ENCODE measurements around the gene GRK5. TPM values are rescaled to one million over a fixed set of nuclear protein-coding genes. Genes with fewer than 3 reads are reported as not detected.

GRK5 gene
- total and polyA plus RNA-seq, 9 of the 15 experiments (the other 6 are each of a cell fraction or from before 2014, with no cell fraction given): 0.46 to 0.83 (median 0.67) TPM; not detected in 2

- intact Hi-C loops (cut with micrococcal nuclease): loop anchor here (5.0 kb wide), 1 partner anchor 48 kb away; the partner anchor contains the start of gene RGS10
- H3K9ac ChIP-seq (ENCODE audit: insufficient read depth in 1 of 2, low read depth in 2 of 2, low read length in 2 of 2): no peak overlapping the region
- H3K36me3 ChIP-seq (ENCODE audit: control insufficient read depth, insufficient read depth, low read length): peaks cover 11% of the 10 kb centered on the region; the same call in 2 of the 3 replicates
- H3K27ac ChIP-seq (ENCODE audit: extremely low read depth, low read depth, low read length): no peak overlapping the region
- in situ Hi-C loops (cut with MboI): no loop called here
- H3K4me3 ChIP-seq: no peak overlapping the region
- H3K27me3 ChIP-seq (ENCODE audit: control insufficient read depth in 2 of 2, insufficient read depth in 2 of 2, low read length in 2 of 2): no peaks in the 10 kb centered on the region
- H3K79me2 ChIP-seq (ENCODE audit: control insufficient read depth, insufficient read depth, low read length): no peaks in the 10 kb centered on the region
- no peak overlapping the region for H2AFZ ChIP-seq (ENCODE audit: low read depth, low read length)
- H3K9me3 ChIP-seq (replicated peaks; ENCODE audit: control insufficient read depth, insufficient read depth, low read depth, low read length): no peaks in the 10 kb centered on the region
- ChIA-PET POLR2A (no interaction called here), CTCF (ENCODE audit: low intra/inter-chr PET ratio) (no interaction called here)
- no peak overlapping the region for H3K4me2 ChIP-seq (ENCODE audit: insufficient read depth, low read length)
- H3K4me1 ChIP-seq (replicated peaks in 1 of 2; ENCODE audit: control insufficient read depth in 2 of 2, insufficient read depth in 2 of 2, low read length in 2 of 2): peaks cover 0 to 5% of the 10 kb centered on the region in 2 experiments; a peak in 2 of 5 replicates
- ATAC-seq (no peak), FAIRE-seq (no peak), DNase-seq (ENCODE audit: extremely low read depth in 1 of 4, low spot score in 3 of 4) (no peak)
- H3K9me1 ChIP-seq (ENCODE audit: control insufficient read depth, insufficient read depth, low read length): no peaks in the 10 kb centered on the region
- BruUV-seq (replicated peaks): no TSS peak
- no peaks in the 10 kb centered on the region for H4K20me1 ChIP-seq (replicated peaks; ENCODE audit: control insufficient read depth, insufficient read depth, low read length)
- WGBS (ENCODE audit: insufficient coverage, low coverage, missing lambda C conversion rate): 51% methylated on average over 6 of the region's 6 CpGs
- no peak for TF ChIP-seq ZFP1 (CRISPR knock-in tag; IDR thresholded peaks at IDR 0.05)
- no peak for TF ChIP-seq HOMEZ (CRISPR knock-in tag; IDR thresholded peaks at IDR 0.05)
- no peak for TF ChIP-seq SNAPC5 (CRISPR knock-in tag; IDR thresholded peaks at IDR 0.05)
- TF ChIP-seq ZNF699 (CRISPR knock-in tag; IDR thresholded peaks at IDR 0.05; ENCODE audit: insufficient replicate concordance): no peak
- no peak for TF ChIP-seq ZBTB40 (IDR thresholded peaks at IDR 0.05)
- no peak for TF ChIP-seq ZBTB40 (CRISPR knock-in tag; IDR thresholded peaks at IDR 0.05)
- no peak for TF ChIP-seq ESRRB (CRISPR knock-in tag; IDR thresholded peaks at IDR 0.05; ENCODE audit: borderline replicate concordance)
- TF ChIP-seq FOXA3 (CRISPR knock-in tag; conservative IDR thresholded peaks at IDR 0.05 in 1 of 2, IDR thresholded peaks at IDR 0.05 in 1 of 2): no peak
- TF ChIP-seq IFI16 (CRISPR knock-in tag; IDR thresholded peaks at IDR 0.05): no peak
- no peak for TF ChIP-seq ZNF780A (CRISPR knock-in tag; IDR thresholded peaks at IDR 0.05)
- TF ChIP-seq L3MBTL2 (IDR thresholded peaks at IDR 0.05): no peak
- no peak for TF ChIP-seq ZNF354B (CRISPR knock-in tag; IDR thresholded peaks at IDR 0.05)
Observed at GRCh38 chr10:119494236-119495020, 287.1 kb downstream of the GRK5 start.

All from K562 (cell line).